ENCODE results near the gene DOCK10.

DNA sequence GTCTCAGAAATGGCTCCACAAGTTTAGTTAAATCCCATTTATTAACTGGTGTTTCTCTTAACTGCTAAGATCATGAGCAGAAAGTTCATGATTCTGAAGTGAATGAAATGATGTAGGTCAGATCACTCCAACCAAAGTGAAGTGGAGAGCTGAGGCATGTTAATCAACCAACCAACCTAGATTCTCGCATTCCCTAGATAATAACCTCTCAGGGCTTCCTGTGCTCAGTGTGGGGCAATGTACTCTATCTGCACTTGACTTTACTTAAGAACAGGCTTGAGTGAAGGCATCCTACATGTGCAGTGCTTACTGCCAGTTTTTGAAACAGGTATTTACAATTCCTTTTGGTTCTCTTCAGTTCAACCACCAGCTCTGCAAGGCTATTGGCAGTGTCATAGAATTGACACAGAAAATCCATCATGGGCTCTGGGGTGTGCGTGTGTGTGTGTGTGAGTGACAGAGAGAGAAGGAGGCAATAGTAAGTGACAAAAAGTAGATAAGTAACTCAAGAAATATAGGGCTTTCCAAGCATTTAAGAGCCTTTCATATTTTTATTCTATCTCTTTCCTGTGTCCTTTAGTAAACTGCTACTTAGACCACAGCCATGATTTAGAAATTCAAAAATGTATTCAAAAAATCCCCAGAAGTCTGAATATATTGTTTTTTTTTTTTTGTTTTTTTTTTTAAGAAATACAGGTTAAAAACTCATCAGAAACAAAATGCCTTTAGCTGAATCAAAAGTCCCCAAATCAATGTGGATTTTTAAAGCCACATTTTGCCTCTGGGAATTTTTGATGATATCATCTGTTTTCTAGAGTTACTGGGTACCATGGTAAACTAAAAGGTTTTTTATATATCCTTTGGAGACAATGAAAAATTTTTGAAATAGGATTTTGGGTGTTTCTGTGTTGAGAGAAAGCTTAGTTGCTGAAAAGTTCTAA lies 28.6 kb downstream of the DOCK10 start:
- TF ChIP-seq RAD21 (CRISPR knock-in tag; conservative IDR thresholded peaks at IDR 0.05 in 1 of 2, IDR thresholded peaks at IDR 0.05 in 1 of 2): no peak
- no peak for TF ChIP-seq SRF (CRISPR knock-in tag; IDR thresholded peaks at IDR 0.05)
- TF ChIP-seq MXI1 (IDR thresholded peaks at IDR 0.05; ENCODE audit: low read depth, low read length): no peak
- TF ChIP-seq, protein P1, sequence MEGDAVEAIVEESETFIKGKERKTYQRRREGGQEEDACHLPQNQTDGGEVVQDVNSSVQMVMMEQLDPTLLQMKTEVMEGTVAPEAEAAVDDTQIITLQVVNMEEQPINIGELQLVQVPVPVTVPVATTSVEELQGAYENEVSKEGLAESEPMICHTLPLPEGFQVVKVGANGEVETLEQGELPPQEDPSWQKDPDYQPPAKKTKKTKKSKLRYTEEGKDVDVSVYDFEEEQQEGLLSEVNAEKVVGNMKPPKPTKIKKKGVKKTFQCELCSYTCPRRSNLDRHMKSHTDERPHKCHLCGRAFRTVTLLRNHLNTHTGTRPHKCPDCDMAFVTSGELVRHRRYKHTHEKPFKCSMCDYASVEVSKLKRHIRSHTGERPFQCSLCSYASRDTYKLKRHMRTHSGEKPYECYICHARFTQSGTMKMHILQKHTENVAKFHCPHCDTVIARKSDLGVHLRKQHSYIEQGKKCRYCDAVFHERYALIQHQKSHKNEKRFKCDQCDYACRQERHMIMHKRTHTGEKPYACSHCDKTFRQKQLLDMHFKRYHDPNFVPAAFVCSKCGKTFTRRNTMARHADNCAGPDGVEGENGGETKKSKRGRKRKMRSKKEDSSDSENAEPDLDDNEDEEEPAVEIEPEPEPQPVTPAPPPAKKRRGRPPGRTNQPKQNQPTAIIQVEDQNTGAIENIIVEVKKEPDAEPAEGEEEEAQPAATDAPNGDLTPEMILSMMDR (IDR thresholded peaks at IDR 0.05 in 2 of 3, conservative IDR thresholded peaks at IDR 0.05 in 1 of 3; ENCODE audit: insufficient read depth in 2 of 3, low read depth in 1 of 3, low read length in 3 of 3): no peak
- TF ChIP-seq, protein P2, sequence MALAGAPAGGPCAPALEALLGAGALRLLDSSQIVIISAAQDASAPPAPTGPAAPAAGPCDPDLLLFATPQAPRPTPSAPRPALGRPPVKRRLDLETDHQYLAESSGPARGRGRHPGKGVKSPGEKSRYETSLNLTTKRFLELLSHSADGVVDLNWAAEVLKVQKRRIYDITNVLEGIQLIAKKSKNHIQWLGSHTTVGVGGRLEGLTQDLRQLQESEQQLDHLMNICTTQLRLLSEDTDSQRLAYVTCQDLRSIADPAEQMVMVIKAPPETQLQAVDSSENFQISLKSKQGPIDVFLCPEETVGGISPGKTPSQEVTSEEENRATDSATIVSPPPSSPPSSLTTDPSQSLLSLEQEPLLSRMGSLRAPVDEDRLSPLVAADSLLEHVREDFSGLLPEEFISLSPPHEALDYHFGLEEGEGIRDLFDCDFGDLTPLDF (CRISPR knock-in tag; IDR thresholded peaks at IDR 0.05): no peak
- TF ChIP-seq EZH2 (IDR thresholded peaks at IDR 0.05; ENCODE audit: borderline replicate concordance, low read depth, low read length): no peak
- TF ChIP-seq BRCA1 (IDR thresholded peaks at IDR 0.05): no peak
- TF ChIP-seq BRCA1 (CRISPR knock-in tag; IDR thresholded peaks at IDR 0.05): no peak

Data from K562 (cell line).